ENCODE results near the gene YTHDF1. TPM values are rescaled to one million over a fixed set of nuclear protein-coding genes. Genes with fewer than 3 reads are reported as not detected.

Gene YTHDF1
- total RNA-seq, 1 donor from 2014 or later = 62.1 TPM

GRCh38 chr20:63182946-63183415, 33.0 kb downstream of the YTHDF1 start:
- no peak for DNase-seq (ENCODE audit: low spot score)
- H3K36me3 Mint-ChIP-seq (ENCODE audit: low read depth, unreplicated experiment) = no peaks in the 10 kb centered on the region
- no peaks in the 10 kb centered on the region for H3K4me1 Mint-ChIP-seq (ENCODE audit: unreplicated experiment)
- H3K27me3 Mint-ChIP-seq (ENCODE audit: unreplicated experiment) = peaks cover 11% of the 10 kb centered on the region
- H3K9me3 Mint-ChIP-seq (ENCODE audit: unreplicated experiment) = no peaks in the 10 kb centered on the region
- no peak for TF ChIP-seq CTCF (IDR thresholded peaks at IDR 0.05; ENCODE audit: unreplicated experiment)
- no peak overlapping the region for H3K27ac Mint-ChIP-seq (ENCODE audit: unreplicated experiment)
- no peak overlapping the region for H3K4me3 Mint-ChIP-seq (ENCODE audit: unreplicated experiment)

GRCh38 chr20:63182425-63182824, 33.5 kb downstream of the YTHDF1 start:
- Mint-ChIP-seq H3K27me3 (ENCODE audit: unreplicated experiment) (peaks cover 13% of the 10 kb centered on the region), H3K9me3 (ENCODE audit: unreplicated experiment) (no peaks in the 10 kb centered on the region), H3K36me3 (ENCODE audit: low read depth, unreplicated experiment) (no peaks in the 10 kb centered on the region), H3K4me1 (ENCODE audit: unreplicated experiment) (no peaks in the 10 kb centered on the region), H3K4me3 (ENCODE audit: unreplicated experiment) (no peak overlapping the region), H3K27ac (ENCODE audit: unreplicated experiment) (no peak overlapping the region)
- no peak for DNase-seq (ENCODE audit: low spot score)
- TF ChIP-seq CTCF (IDR thresholded peaks at IDR 0.05; ENCODE audit: unreplicated experiment) = no peak

GRCh38 chr20:63181226-63181625, 34.7 kb downstream of the YTHDF1 start:
- Mint-ChIP-seq H3K9me3 (ENCODE audit: unreplicated experiment) (no peaks in the 10 kb centered on the region), H3K27me3 (ENCODE audit: unreplicated experiment) (peaks cover 15% of the 10 kb centered on the region), H3K27ac (ENCODE audit: unreplicated experiment) (no peak overlapping the region), H3K36me3 (ENCODE audit: low read depth, unreplicated experiment) (no peaks in the 10 kb centered on the region), H3K4me3 (ENCODE audit: unreplicated experiment) (no peak overlapping the region), H3K4me1 (ENCODE audit: unreplicated experiment) (peaks cover 3% of the 10 kb centered on the region)
- no peak for TF ChIP-seq CTCF (IDR thresholded peaks at IDR 0.05; ENCODE audit: unreplicated experiment)
- DNase-seq (ENCODE audit: low spot score) = no peak

GRCh38 chr20:63180569-63181185, 35.3 kb downstream of the YTHDF1 start:
- no peak for DNase-seq (ENCODE audit: low spot score)
- no peak overlapping the region for H3K4me3 Mint-ChIP-seq (ENCODE audit: unreplicated experiment)
- peaks cover 17% of the 10 kb centered on the region for H3K27me3 Mint-ChIP-seq (ENCODE audit: unreplicated experiment)
- H3K36me3 Mint-ChIP-seq (ENCODE audit: low read depth, unreplicated experiment) = no peaks in the 10 kb centered on the region
- TF ChIP-seq CTCF (IDR thresholded peaks at IDR 0.05; ENCODE audit: unreplicated experiment) = no peak
- no peak overlapping the region for H3K27ac Mint-ChIP-seq (ENCODE audit: unreplicated experiment)
- no peaks in the 10 kb centered on the region for H3K9me3 Mint-ChIP-seq (ENCODE audit: unreplicated experiment)
- peaks cover 5% of the 10 kb centered on the region for H3K4me1 Mint-ChIP-seq (ENCODE audit: unreplicated experiment)

GRCh38 chr20:63179687-63180568, 36.0 kb downstream of the YTHDF1 start:
- Mint-ChIP-seq H3K4me1 (ENCODE audit: unreplicated experiment) (peaks cover 5% of the 10 kb centered on the region), H3K36me3 (ENCODE audit: low read depth, unreplicated experiment) (no peaks in the 10 kb centered on the region), H3K27me3 (ENCODE audit: unreplicated experiment) (peaks cover 17% of the 10 kb centered on the region), H3K4me3 (ENCODE audit: unreplicated experiment) (no peak overlapping the region), H3K9me3 (ENCODE audit: unreplicated experiment) (no peaks in the 10 kb centered on the region), H3K27ac (ENCODE audit: unreplicated experiment) (no peak overlapping the region)
- no peak for DNase-seq (ENCODE audit: low spot score)
- TF ChIP-seq CTCF (IDR thresholded peaks at IDR 0.05; ENCODE audit: unreplicated experiment) = no peak
